OCI-LY7 (cell line): ENCODE results near the gene FAAP100.

Experiments
- CTCF ChIP-seq: fragments of 200-600 bp; sonication (generic); conservative IDR thresholded peaks from 2 replicates; pipeline ENCODE4 v1.5.1; 2014; ENCODE audit warnings: mild to moderate bottlenecking, antibody characterized with exemption, low read length, moderate library complexity, mixed read lengths
- EZH2phosphoT487 ChIP-seq: fragments of 200-600 bp; sonication (generic); IDR thresholded peaks from 2 replicates; pipeline ENCODE4 v1.6.1; 2018; ENCODE audit warnings: low read depth, borderline replicate concordance, mild to moderate bottlenecking, mixed run types, antibody characterized with exemption, low read length, moderate library complexity, mixed read lengths

GRCh38 chr17:81491761-81492160 lies 60.4 kb downstream of the FAAP100 start:
- no peak for TF ChIP-seq CTCF
- TF ChIP-seq EZH2phosphoT487, result no peak
